ENCODE results near the gene CHAD.
A peak's percentile ranks its signal among the peaks of the same experiment; 100 is the strongest.

Gene CHAD

GRCh38 chr17:50470426-50470825 lies 1.7 kb upstream of the CHAD start:
- H3K4me3 ChIP-seq (ENCODE audit: low read length) = no peak overlapping the region
- no peaks in the 10 kb centered on the region for H3K36me3 ChIP-seq (ENCODE audit: control insufficient read depth, low read depth, low read length)
- no peaks in the 10 kb centered on the region for H3K9me3 ChIP-seq (ENCODE audit: control insufficient read depth, low read depth, low read length)
- no peak overlapping the region for H3K9ac ChIP-seq (ENCODE audit: low read length)
- peaks cover 43% of the 10 kb centered on the region for H3K27me3 ChIP-seq (ENCODE audit: control insufficient read depth, insufficient read depth, low read length)
- H3K4me1 ChIP-seq (ENCODE audit: control insufficient read depth, low read depth, low read length) = no peaks in the 10 kb centered on the region
- H3K27ac ChIP-seq (ENCODE audit: low read length) = no peak overlapping the region

- peaks cover 38% of the 10 kb centered on the region for H3K27me3 ChIP-seq (ENCODE audit: control insufficient read depth, insufficient read depth, low read length)
- no peaks in the 10 kb centered on the region for H3K36me3 ChIP-seq (ENCODE audit: control insufficient read depth, low read depth, low read length)
- H3K4me3 ChIP-seq (ENCODE audit: low read length) = no peak overlapping the region
- no peak overlapping the region for H3K27ac ChIP-seq (ENCODE audit: low read length)
- no peaks in the 10 kb centered on the region for H3K4me1 ChIP-seq (ENCODE audit: control insufficient read depth, low read depth, low read length)
- no peaks in the 10 kb centered on the region for H3K9me3 ChIP-seq (ENCODE audit: control insufficient read depth, low read depth, low read length)
- no peak overlapping the region for H3K9ac ChIP-seq (ENCODE audit: low read length)
These were observed 1.1 kb upstream of the CHAD start for GRCh38 chr17:50469671-50470305.

- Histone ChIP-seq H3K9me3 (ENCODE audit: control insufficient read depth, low read depth, low read length) (no peaks in the 10 kb centered on the region), H3K36me3 (ENCODE audit: control insufficient read depth, low read depth, low read length) (no peaks in the 10 kb centered on the region), H3K27me3 (ENCODE audit: control insufficient read depth, insufficient read depth, low read length) (peaks cover 38% of the 10 kb centered on the region), H3K27ac (ENCODE audit: low read length) (no peak overlapping the region), H3K4me1 (ENCODE audit: control insufficient read depth, low read depth, low read length) (no peaks in the 10 kb centered on the region), H3K9ac (ENCODE audit: low read length) (no peak overlapping the region), H3K4me3 (ENCODE audit: low read length) (peak overlapping the region; percentile 63)
These were observed 527 bp upstream of the CHAD start for GRCh38 chr17:50469208-50469605.

GRCh38 chr17:50467855-50468303 lies 801 bp downstream of the CHAD start:
- Histone ChIP-seq H3K36me3 (ENCODE audit: control insufficient read depth, low read depth, low read length) (no peaks in the 10 kb centered on the region), H3K9ac (ENCODE audit: low read length) (no peak overlapping the region), H3K4me1 (ENCODE audit: control insufficient read depth, low read depth, low read length) (no peaks in the 10 kb centered on the region), H3K9me3 (ENCODE audit: control insufficient read depth, low read depth, low read length) (no peaks in the 10 kb centered on the region), H3K4me3 (ENCODE audit: low read length) (no peak overlapping the region), H3K27me3 (ENCODE audit: control insufficient read depth, insufficient read depth, low read length) (peaks cover 38% of the 10 kb centered on the region), H3K27ac (ENCODE audit: low read length) (no peak overlapping the region)

- Histone ChIP-seq H3K9ac (ENCODE audit: low read length) (no peak overlapping the region), H3K27ac (ENCODE audit: low read length) (no peak overlapping the region), H3K4me1 (ENCODE audit: control insufficient read depth, low read depth, low read length) (no peaks in the 10 kb centered on the region), H3K9me3 (ENCODE audit: control insufficient read depth, low read depth, low read length) (no peaks in the 10 kb centered on the region), H3K27me3 (ENCODE audit: control insufficient read depth, insufficient read depth, low read length) (peaks cover 38% of the 10 kb centered on the region), H3K4me3 (ENCODE audit: low read length) (no peak overlapping the region), H3K36me3 (ENCODE audit: control insufficient read depth, low read depth, low read length) (no peaks in the 10 kb centered on the region)
These were observed 1.4 kb downstream of the CHAD start for GRCh38 chr17:50467114-50467854.

- Histone ChIP-seq H3K9me3 (ENCODE audit: control insufficient read depth, low read depth, low read length) (no peaks in the 10 kb centered on the region), H3K27me3 (ENCODE audit: control insufficient read depth, insufficient read depth, low read length) (peaks cover 38% of the 10 kb centered on the region), H3K4me3 (ENCODE audit: low read length) (no peak overlapping the region), H3K27ac (ENCODE audit: low read length) (no peak overlapping the region), H3K4me1 (ENCODE audit: control insufficient read depth, low read depth, low read length) (no peaks in the 10 kb centered on the region), H3K36me3 (ENCODE audit: control insufficient read depth, low read depth, low read length) (no peaks in the 10 kb centered on the region), H3K9ac (ENCODE audit: low read length) (no peak overlapping the region)
These were observed 2.1 kb downstream of the CHAD start for GRCh38 chr17:50466371-50467113.

- H3K4me1 ChIP-seq (ENCODE audit: control insufficient read depth, low read depth, low read length) = no peaks in the 10 kb centered on the region
- H3K27ac ChIP-seq (ENCODE audit: low read length) = no peak overlapping the region
- H3K4me3 ChIP-seq (ENCODE audit: low read length) = no peak overlapping the region
- H3K27me3 ChIP-seq (ENCODE audit: control insufficient read depth, insufficient read depth, low read length) = peaks cover 38% of the 10 kb centered on the region
- no peaks in the 10 kb centered on the region for H3K9me3 ChIP-seq (ENCODE audit: control insufficient read depth, low read depth, low read length)
- no peaks in the 10 kb centered on the region for H3K36me3 ChIP-seq (ENCODE audit: control insufficient read depth, low read depth, low read length)
- no peak overlapping the region for H3K9ac ChIP-seq (ENCODE audit: low read length)
These were observed 3.0 kb downstream of the CHAD start for GRCh38 chr17:50465635-50466034.

- Histone ChIP-seq H3K9ac (ENCODE audit: low read length) (no peak overlapping the region), H3K27me3 (ENCODE audit: control insufficient read depth, insufficient read depth, low read length) (peaks cover 33% of the 10 kb centered on the region), H3K36me3 (ENCODE audit: control insufficient read depth, low read depth, low read length) (no peaks in the 10 kb centered on the region), H3K27ac (ENCODE audit: low read length) (no peak overlapping the region), H3K4me3 (ENCODE audit: low read length) (no peak overlapping the region), H3K4me1 (ENCODE audit: control insufficient read depth, low read depth, low read length) (no peaks in the 10 kb centered on the region), H3K9me3 (ENCODE audit: control insufficient read depth, low read depth, low read length) (no peaks in the 10 kb centered on the region)
These were observed 3.5 kb downstream of the CHAD start for GRCh38 chr17:50465171-50465570.

- peaks cover 29% of the 10 kb centered on the region for H3K27me3 ChIP-seq (ENCODE audit: control insufficient read depth, insufficient read depth, low read length)
These were observed 3.9 kb downstream of the CHAD start for GRCh38 chr17:50464736-50465135.

GRCh38 chr17:50464121-50464520 lies 4.6 kb downstream of the CHAD start:
- Histone ChIP-seq H3K4me1 (ENCODE audit: control insufficient read depth, low read depth, low read length) (no peaks in the 10 kb centered on the region), H3K4me3 (ENCODE audit: low read length) (no peak overlapping the region), H3K27me3 (ENCODE audit: control insufficient read depth, insufficient read depth, low read length) (peaks cover 23% of the 10 kb centered on the region), H3K27ac (ENCODE audit: low read length) (no peak overlapping the region), H3K36me3 (ENCODE audit: control insufficient read depth, low read depth, low read length) (no peaks in the 10 kb centered on the region), H3K9ac (ENCODE audit: low read length) (no peak overlapping the region), H3K9me3 (ENCODE audit: control insufficient read depth, low read depth, low read length) (no peaks in the 10 kb centered on the region)

More at GRCh38 chr17:50464736-50465135, 3.9 kb downstream of the CHAD start:
- Histone ChIP-seq H3K9ac (ENCODE audit: low read length) (no peak overlapping the region), H3K9me3 (ENCODE audit: control insufficient read depth, low read depth, low read length) (no peaks in the 10 kb centered on the region), H3K4me1 (ENCODE audit: control insufficient read depth, low read depth, low read length) (no peaks in the 10 kb centered on the region), H3K4me3 (ENCODE audit: low read length) (no peak overlapping the region), H3K36me3 (ENCODE audit: control insufficient read depth, low read depth, low read length) (no peaks in the 10 kb centered on the region), H3K27ac (ENCODE audit: low read length) (no peak overlapping the region)

- no peak overlapping the region for H3K27ac ChIP-seq (ENCODE audit: low read length)
- H3K4me3 ChIP-seq (ENCODE audit: low read length) = no peak overlapping the region
- H3K9me3 ChIP-seq (ENCODE audit: control insufficient read depth, low read depth, low read length) = no peaks in the 10 kb centered on the region
- no peaks in the 10 kb centered on the region for H3K36me3 ChIP-seq (ENCODE audit: control insufficient read depth, low read depth, low read length)
- peaks cover 6% of the 10 kb centered on the region for H3K27me3 ChIP-seq (ENCODE audit: control insufficient read depth, insufficient read depth, low read length)
- no peak overlapping the region for H3K9ac ChIP-seq (ENCODE audit: low read length)
- H3K4me1 ChIP-seq (ENCODE audit: control insufficient read depth, low read depth, low read length) = no peaks in the 10 kb centered on the region
These were observed 6.2 kb downstream of the CHAD start for GRCh38 chr17:50462446-50462845.

Measured in iPS-18a (cell line).